ENCODE results near the gene PARP15. TPM values are rescaled to one million over a fixed set of nuclear protein-coding genes. Genes with fewer than 3 reads are reported as not detected.

Gene PARP15
- total RNA-seq, 1 experiment from 2014 or later, result 0.15 TPM

DNA sequence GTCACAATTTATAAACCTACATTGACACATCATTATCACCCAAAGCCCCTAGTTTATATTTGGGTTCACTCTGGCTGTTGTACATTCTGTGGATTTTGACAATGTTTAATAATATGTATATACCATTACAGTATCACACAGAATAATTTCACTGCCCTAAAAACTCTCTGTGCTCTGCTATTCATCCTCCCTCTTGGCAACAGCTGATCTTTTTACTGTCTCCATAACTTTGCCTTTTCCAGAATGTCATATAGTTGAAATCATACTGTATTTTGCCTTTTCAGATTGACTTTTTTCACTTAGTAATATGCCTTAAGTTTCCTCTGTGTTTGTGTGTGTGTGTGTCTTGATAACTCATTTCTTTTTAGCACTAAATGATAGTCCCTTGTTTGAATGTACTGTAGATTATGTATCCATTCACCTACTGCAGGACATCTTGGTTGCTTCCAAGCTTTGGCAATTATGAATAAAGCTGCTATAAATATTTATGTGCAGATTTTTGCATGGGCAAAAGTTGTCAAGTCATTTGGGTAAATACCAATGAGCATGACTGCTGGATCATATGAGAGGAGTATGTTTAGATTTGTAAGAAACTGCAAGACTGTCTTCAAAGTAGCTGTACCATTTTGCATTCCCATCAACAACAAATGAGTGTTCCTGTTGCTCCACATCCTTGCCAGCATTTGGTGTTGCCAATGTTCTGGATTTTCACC is 9.5 kb downstream of the PARP15 start:
- Mint-ChIP-seq H3K9me3 (peaks cover 34% of the 10 kb centered on the region), H3K4me1 (peaks cover 22% of the 10 kb centered on the region), H3K27me3 (ENCODE audit: low read depth) (no peaks in the 10 kb centered on the region), H3K36me3 (peaks cover 20% of the 10 kb centered on the region), H3K4me3 (no peak overlapping the region), H3K27ac (peak overlapping the region; percentile 26; the same call in 1 of the 2 replicates)
- no peak for ATAC-seq
- TF ChIP-seq, protein P1, sequence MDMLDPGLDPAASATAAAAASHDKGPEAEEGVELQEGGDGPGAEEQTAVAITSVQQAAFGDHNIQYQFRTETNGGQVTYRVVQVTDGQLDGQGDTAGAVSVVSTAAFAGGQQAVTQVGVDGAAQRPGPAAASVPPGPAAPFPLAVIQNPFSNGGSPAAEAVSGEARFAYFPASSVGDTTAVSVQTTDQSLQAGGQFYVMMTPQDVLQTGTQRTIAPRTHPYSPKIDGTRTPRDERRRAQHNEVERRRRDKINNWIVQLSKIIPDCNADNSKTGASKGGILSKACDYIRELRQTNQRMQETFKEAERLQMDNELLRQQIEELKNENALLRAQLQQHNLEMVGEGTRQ (CRISPR knock-in tag; IDR thresholded peaks at IDR 0.05), result no peak
- no peak for TF ChIP-seq FOXK1 (CRISPR knock-in tag; IDR thresholded peaks at IDR 0.05)
- no peak for TF ChIP-seq IRF2 (CRISPR knock-in tag; IDR thresholded peaks at IDR 0.05; ENCODE audit: borderline replicate concordance, low read depth)
- TF ChIP-seq ZNF396 (CRISPR knock-in tag; IDR thresholded peaks at IDR 0.05; ENCODE audit: borderline replicate concordance), result no peak
- no peak for TF ChIP-seq ZNF671 (CRISPR knock-in tag; IDR thresholded peaks at IDR 0.05)
- no peak for TF ChIP-seq CBFB (CRISPR knock-in tag; IDR thresholded peaks at IDR 0.05; ENCODE audit: low read depth)
- TF ChIP-seq, protein P2, sequence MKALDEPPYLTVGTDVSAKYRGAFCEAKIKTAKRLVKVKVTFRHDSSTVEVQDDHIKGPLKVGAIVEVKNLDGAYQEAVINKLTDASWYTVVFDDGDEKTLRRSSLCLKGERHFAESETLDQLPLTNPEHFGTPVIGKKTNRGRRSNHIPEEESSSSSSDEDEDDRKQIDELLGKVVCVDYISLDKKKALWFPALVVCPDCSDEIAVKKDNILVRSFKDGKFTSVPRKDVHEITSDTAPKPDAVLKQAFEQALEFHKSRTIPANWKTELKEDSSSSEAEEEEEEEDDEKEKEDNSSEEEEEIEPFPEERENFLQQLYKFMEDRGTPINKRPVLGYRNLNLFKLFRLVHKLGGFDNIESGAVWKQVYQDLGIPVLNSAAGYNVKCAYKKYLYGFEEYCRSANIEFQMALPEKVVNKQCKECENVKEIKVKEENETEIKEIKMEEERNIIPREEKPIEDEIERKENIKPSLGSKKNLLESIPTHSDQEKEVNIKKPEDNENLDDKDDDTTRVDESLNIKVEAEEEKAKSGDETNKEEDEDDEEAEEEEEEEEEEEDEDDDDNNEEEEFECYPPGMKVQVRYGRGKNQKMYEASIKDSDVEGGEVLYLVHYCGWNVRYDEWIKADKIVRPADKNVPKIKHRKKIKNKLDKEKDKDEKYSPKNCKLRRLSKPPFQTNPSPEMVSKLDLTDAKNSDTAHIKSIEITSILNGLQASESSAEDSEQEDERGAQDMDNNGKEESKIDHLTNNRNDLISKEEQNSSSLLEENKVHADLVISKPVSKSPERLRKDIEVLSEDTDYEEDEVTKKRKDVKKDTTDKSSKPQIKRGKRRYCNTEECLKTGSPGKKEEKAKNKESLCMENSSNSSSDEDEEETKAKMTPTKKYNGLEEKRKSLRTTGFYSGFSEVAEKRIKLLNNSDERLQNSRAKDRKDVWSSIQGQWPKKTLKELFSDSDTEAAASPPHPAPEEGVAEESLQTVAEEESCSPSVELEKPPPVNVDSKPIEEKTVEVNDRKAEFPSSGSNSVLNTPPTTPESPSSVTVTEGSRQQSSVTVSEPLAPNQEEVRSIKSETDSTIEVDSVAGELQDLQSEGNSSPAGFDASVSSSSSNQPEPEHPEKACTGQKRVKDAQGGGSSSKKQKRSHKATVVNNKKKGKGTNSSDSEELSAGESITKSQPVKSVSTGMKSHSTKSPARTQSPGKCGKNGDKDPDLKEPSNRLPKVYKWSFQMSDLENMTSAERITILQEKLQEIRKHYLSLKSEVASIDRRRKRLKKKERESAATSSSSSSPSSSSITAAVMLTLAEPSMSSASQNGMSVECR (CRISPR knock-in tag; IDR thresholded peaks at IDR 0.05; ENCODE audit: borderline replicate concordance), result no peak
- no peak for TF ChIP-seq NR1H2 (CRISPR knock-in tag; IDR thresholded peaks at IDR 0.05)
- no peak for TF ChIP-seq GRHL2 (CRISPR knock-in tag; IDR thresholded peaks at IDR 0.05; ENCODE audit: insufficient replicate concordance, severe bottlenecking)
- TF ChIP-seq, protein P3, sequence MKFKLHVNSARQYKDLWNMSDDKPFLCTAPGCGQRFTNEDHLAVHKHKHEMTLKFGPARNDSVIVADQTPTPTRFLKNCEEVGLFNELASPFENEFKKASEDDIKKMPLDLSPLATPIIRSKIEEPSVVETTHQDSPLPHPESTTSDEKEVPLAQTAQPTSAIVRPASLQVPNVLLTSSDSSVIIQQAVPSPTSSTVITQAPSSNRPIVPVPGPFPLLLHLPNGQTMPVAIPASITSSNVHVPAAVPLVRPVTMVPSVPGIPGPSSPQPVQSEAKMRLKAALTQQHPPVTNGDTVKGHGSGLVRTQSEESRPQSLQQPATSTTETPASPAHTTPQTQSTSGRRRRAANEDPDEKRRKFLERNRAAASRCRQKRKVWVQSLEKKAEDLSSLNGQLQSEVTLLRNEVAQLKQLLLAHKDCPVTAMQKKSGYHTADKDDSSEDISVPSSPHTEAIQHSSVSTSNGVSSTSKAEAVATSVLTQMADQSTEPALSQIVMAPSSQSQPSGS (CRISPR knock-in tag; IDR thresholded peaks at IDR 0.05; ENCODE audit: borderline replicate concordance, low read depth), result no peak
- TF ChIP-seq, protein P4, sequence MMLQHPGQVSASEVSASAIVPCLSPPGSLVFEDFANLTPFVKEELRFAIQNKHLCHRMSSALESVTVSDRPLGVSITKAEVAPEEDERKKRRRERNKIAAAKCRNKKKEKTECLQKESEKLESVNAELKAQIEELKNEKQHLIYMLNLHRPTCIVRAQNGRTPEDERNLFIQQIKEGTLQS (CRISPR knock-in tag; conservative IDR thresholded peaks at IDR 0.05), result no peak
- TF ChIP-seq, protein P5, sequence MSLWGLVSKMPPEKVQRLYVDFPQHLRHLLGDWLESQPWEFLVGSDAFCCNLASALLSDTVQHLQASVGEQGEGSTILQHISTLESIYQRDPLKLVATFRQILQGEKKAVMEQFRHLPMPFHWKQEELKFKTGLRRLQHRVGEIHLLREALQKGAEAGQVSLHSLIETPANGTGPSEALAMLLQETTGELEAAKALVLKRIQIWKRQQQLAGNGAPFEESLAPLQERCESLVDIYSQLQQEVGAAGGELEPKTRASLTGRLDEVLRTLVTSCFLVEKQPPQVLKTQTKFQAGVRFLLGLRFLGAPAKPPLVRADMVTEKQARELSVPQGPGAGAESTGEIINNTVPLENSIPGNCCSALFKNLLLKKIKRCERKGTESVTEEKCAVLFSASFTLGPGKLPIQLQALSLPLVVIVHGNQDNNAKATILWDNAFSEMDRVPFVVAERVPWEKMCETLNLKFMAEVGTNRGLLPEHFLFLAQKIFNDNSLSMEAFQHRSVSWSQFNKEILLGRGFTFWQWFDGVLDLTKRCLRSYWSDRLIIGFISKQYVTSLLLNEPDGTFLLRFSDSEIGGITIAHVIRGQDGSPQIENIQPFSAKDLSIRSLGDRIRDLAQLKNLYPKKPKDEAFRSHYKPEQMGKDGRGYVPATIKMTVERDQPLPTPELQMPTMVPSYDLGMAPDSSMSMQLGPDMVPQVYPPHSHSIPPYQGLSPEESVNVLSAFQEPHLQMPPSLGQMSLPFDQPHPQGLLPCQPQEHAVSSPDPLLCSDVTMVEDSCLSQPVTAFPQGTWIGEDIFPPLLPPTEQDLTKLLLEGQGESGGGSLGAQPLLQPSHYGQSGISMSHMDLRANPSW (CRISPR knock-in tag; conservative IDR thresholded peaks at IDR 0.05; ENCODE audit: low read depth), result no peak
- TF ChIP-seq CREM (CRISPR knock-in tag; IDR thresholded peaks at IDR 0.05), result no peak
- no peak for TF ChIP-seq ELF4 (CRISPR knock-in tag; IDR thresholded peaks at IDR 0.05; ENCODE audit: low read depth)
- TF ChIP-seq, protein P6, sequence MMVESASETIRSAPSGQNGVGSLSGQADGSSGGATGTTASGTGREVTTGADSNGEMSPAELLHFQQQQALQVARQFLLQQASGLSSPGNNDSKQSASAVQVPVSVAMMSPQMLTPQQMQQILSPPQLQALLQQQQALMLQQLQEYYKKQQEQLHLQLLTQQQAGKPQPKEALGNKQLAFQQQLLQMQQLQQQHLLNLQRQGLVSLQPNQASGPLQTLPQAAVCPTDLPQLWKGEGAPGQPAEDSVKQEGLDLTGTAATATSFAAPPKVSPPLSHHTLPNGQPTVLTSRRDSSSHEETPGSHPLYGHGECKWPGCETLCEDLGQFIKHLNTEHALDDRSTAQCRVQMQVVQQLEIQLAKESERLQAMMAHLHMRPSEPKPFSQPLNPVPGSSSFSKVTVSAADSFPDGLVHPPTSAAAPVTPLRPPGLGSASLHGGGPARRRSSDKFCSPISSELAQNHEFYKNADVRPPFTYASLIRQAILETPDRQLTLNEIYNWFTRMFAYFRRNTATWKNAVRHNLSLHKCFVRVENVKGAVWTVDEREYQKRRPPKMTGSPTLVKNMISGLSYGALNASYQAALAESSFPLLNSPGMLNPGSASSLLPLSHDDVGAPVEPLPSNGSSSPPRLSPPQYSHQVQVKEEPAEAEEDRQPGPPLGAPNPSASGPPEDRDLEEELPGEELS (CRISPR knock-in tag; IDR thresholded peaks at IDR 0.05), result no peak
- TF ChIP-seq ESRRA (CRISPR knock-in tag; IDR thresholded peaks at IDR 0.05; ENCODE audit: borderline replicate concordance), result no peak
- POLR2A ChIA-PET, result no interaction called here
- CTCF ChIA-PET, result no interaction called here
- DNase-seq (ENCODE audit: low spot score), result no peak

Data from WTC11 (cell line).